K562 (cell line): ENCODE data around the gene SLC2A4RG. TPM values are rescaled to one million over a fixed set of nuclear protein-coding genes. Genes with fewer than 3 reads are reported as not detected.
A peak's percentile ranks its signal among the peaks of the same experiment; 100 is the strongest.

Experiments used
- CREBBP ChIP-seq: IDR thresholded peaks from one replicate; pipeline ENCODE4 v1.6.1; 2012; ENCODE audit warnings: low read depth, mild to moderate bottlenecking, control low read depth, inconsistent platforms, low read length
- DACH1 ChIP-seq: fragments of 450-650 bp; IDR thresholded peaks from 2 replicates; pipeline ENCODE4 v1.6.1; 2018; ENCODE audit not compliant: partially characterized antibody
- DIDO1 ChIP-seq: fragments of 450-650 bp; IDR thresholded peaks from 2 replicates; pipeline ENCODE4 v1.6.1; 2016; ENCODE audit warnings: low read depth, missing biosample characterization, missing genetic modification characterization
- E2F6 ChIP-seq, 2 experiments: IDR thresholded peaks; 2 replicates each; pipeline ENCODE4 v1.6.1; 2011; ENCODE audit warnings: borderline replicate concordance in 1 of 2, control low read depth in 1 of 2, low read depth in 1 of 2, low read length in 1 of 2, mild to moderate bottlenecking in 1 of 2, mixed read lengths in 1 of 2, moderate library complexity in 1 of 2; ENCODE audit not compliant: insufficient read depth in 1 of 2, insufficient read length in 1 of 2, poor library complexity in 1 of 2, severe bottlenecking in 1 of 2; ENCODE audit errors: extremely low read depth in 1 of 2
- LEF1 ChIP-seq: fragments of 450-650 bp; IDR thresholded peaks from 2 replicates; pipeline ENCODE4 v1.6.1; 2016; ENCODE audit warnings: mild to moderate bottlenecking
- MITF ChIP-seq: IDR thresholded peaks from 2 replicates; pipeline ENCODE4 v1.6.1; 2014; ENCODE audit warnings: antibody characterized with exemption
- PURB ChIP-seq: sonication (generic); formaldehyde crosslinking; IDR thresholded peaks from 2 replicates; pipeline ENCODE4 v1.9.0; 2021; ENCODE audit warnings: low read depth, mild to moderate bottlenecking, missing genetic modification reagents
- RBM15 ChIP-seq: fragments of 200-400 bp; formaldehyde crosslinking; IDR thresholded peaks from 2 replicates; pipeline ENCODE4 v1.6.1; 2018; ENCODE audit warnings: mild to moderate bottlenecking, low read length, moderate library complexity; ENCODE audit not compliant: insufficient read depth
- STAG1 ChIP-seq: sonication (generic); formaldehyde crosslinking; IDR thresholded peaks from 2 replicates; pipeline ENCODE4 v1.5.0; 2020; ENCODE audit warnings: missing genetic modification reagents, borderline replicate concordance
- ZBTB2 ChIP-seq: fragments of 450-650 bp; IDR thresholded peaks from 2 replicates; pipeline ENCODE4 v1.6.1; 2016; ENCODE audit warnings: antibody characterized with exemption
- ZBTB40 ChIP-seq, 2 experiments: fragments of 450-650 bp in 1 of 2; sonication (generic) in 1 of 2; formaldehyde crosslinking in 1 of 2; IDR thresholded peaks; 2 replicates each; pipeline versions ENCODE4 v1.7.1 to v1.9.0; 2016 to 2022; ENCODE audit warnings: inconsistent platforms in 1 of 2, mild to moderate bottlenecking in 1 of 2, missing genetic modification reagents in 1 of 2
- ZNF354B ChIP-seq: fragments of 250-450 bp; sonication (Bioruptor Pico); IDR thresholded peaks from 2 replicates; pipeline ENCODE4 v1.4.0; 2020
- ZNF79 ChIP-seq: fragments of 250-450 bp; sonication (Bioruptor Pico); IDR thresholded peaks from 2 replicates; pipeline ENCODE4 v1.4.0; 2020; ENCODE audit warnings: low read depth, mild to moderate bottlenecking, moderate library complexity
- ZZZ3 ChIP-seq: fragments of 450-650 bp; IDR thresholded peaks from 2 replicates; pipeline ENCODE4 v1.6.1; 2016; ENCODE audit warnings: antibody characterized with exemption, mild to moderate bottlenecking, moderate library complexity
- polyA plus RNA-seq, 8 experiments: library from polyadenylated mRNA; depleted of rRNA in 4 of 8; stranded (reverse) in 5 of 8; unstranded in 3 of 8; fragments of >200 nt; fragmentation: Nextera tagmentation in 2 of 8; fragmentation: Illumina TruSeq in 1 of 8; extraction: Ambion mirVana in 2 of 8; extraction: Trizol in 1 of 8; gene quantifications; 2 replicates each; pipeline versions ENCODE4 v1.2.1 to v1.2.3, GENCODE V29; 2011 to 2014; ENCODE audit warnings: inconsistent platforms in 1 of 8, missing spikeins in 1 of 8
- total RNA-seq, 7 experiments: library from RNA; depleted of rRNA in 6 of 7; stranded (reverse); fragments of >200 nt in 6 of 7; fragmentation: Illumina TruSeq in 2 of 7; extraction: Trizol in 2 of 7; gene quantifications; 2 replicates each; pipeline versions ENCODE4 v1.2.1 to v1.2.3, GENCODE V29; 2011 to 2021; ENCODE audit warnings: low replicate concordance in 1 of 7

Gene SLC2A4RG
- total and polyA plus RNA-seq, 9 of the 15 experiments (the other 6 are each of a cell fraction or from before 2014, with no cell fraction given): 0.34 to 97.3 (median 26.5) TPM

- TF ChIP-seq E2F6 (IDR thresholded peaks at IDR 0.05; ENCODE audit: borderline replicate concordance in 1 of 2, extremely low read depth in 1 of 2, insufficient read depth in 1 of 2, insufficient read length in 1 of 2, low read depth in 1 of 2, low read length in 1 of 2, poor library complexity in 1 of 2, severe bottlenecking in 1 of 2) (peak; percentile 34 to 36), LEF1 (no peak), CREBBP (no peak), RBM15 (no peak), ZBTB2 (0 out of 2 replicates have a peak, but pooled peaks have one; percentile 23), PURB (CRISPR knock-in tag) (no peak; the same call in 1 of the 2 replicates), MITF (no peak), DIDO1 (no peak), ZNF354B (CRISPR knock-in tag) (no peak), ZNF79 (CRISPR knock-in tag) (no peak), DACH1 (peak; percentile 71), ZZZ3 (no peak), ZBTB40 (IDR thresholded peaks at IDR 0.05) (0 out of 2 replicates have a peak, but pooled peaks have one; percentile 23), ZBTB40 (CRISPR knock-in tag; IDR thresholded peaks at IDR 0.05) (no peak), STAG1 (CRISPR knock-in tag) (no peak)
Measured at GRCh38 chr20:63740627-63741353, 1.2 kb downstream of the SLC2A4RG start (continued).
